ENCODE data around the gene TRAPPC13. TPM values are rescaled to one million over a fixed set of nuclear protein-coding genes. Genes with fewer than 3 reads are reported as not detected.

Gene TRAPPC13
- total RNA-seq, 6 experiments from 2014 or later = 6.7 to 14.3 (median 9.0) TPM

GRCh38 chr5:65693121-65693520, 68.3 kb downstream of the TRAPPC13 start:
- DNase-seq = no peak
- intact Hi-C loops (cut with DNase I) = no loop called here
- Histone ChIP-seq H3K27me3 (no peaks in the 10 kb centered on the region), H3K4me3 (no peak overlapping the region), H3K4me1 (no peaks in the 10 kb centered on the region), H3K9me3 (no peaks in the 10 kb centered on the region), H3K36me3 (no peaks in the 10 kb centered on the region), H3K27ac (no peak overlapping the region)
- WGBS (ENCODE audit: insufficient coverage, low coverage, low lambda C conversion rate, missing lambda C conversion rate) = 84% methylated on average over 2 of the region's 2 CpGs
- ATAC-seq = no peak
- TF ChIP-seq POLR2A (IDR thresholded peaks at IDR 0.05) (no peak), CTCF (IDR thresholded peaks at IDR 0.05) (no peak)

- H3K4me1 ChIP-seq = no peaks in the 10 kb centered on the region
- ATAC-seq = no peak
- H3K27me3 ChIP-seq = no peaks in the 10 kb centered on the region
- no peak overlapping the region for H3K4me3 ChIP-seq
- DNase-seq = no peak
- TF ChIP-seq CTCF (IDR thresholded peaks at IDR 0.05) = no peak
- no peak for TF ChIP-seq POLR2A (IDR thresholded peaks at IDR 0.05)
- H3K9me3 ChIP-seq = no peaks in the 10 kb centered on the region
- H3K36me3 ChIP-seq = no peaks in the 10 kb centered on the region
- intact Hi-C loops (cut with DNase I) = no loop called here
- H3K27ac ChIP-seq = no peak overlapping the region
- 66% methylated on average over 4 of the region's 4 CpGs for WGBS (ENCODE audit: insufficient coverage, low coverage, low lambda C conversion rate, missing lambda C conversion rate)
Measured at GRCh38 chr5:65695162-65695755, 70.4 kb downstream of the TRAPPC13 start.

- Histone ChIP-seq H3K27ac (no peak overlapping the region), H3K36me3 (no peaks in the 10 kb centered on the region), H3K27me3 (no peaks in the 10 kb centered on the region), H3K4me1 (no peaks in the 10 kb centered on the region), H3K4me3 (no peak overlapping the region), H3K9me3 (no peaks in the 10 kb centered on the region)
- WGBS (ENCODE audit: insufficient coverage, low coverage, low lambda C conversion rate, missing lambda C conversion rate) = 100% methylated on average over 4 of the region's 4 CpGs
- intact Hi-C loops (cut with DNase I) = no loop called here
- no peak for DNase-seq
- ATAC-seq = no peak
- TF ChIP-seq CTCF (IDR thresholded peaks at IDR 0.05) = no peak
- no peak for TF ChIP-seq POLR2A (IDR thresholded peaks at IDR 0.05)
Measured at GRCh38 chr5:65695896-65696295, 71.1 kb downstream of the TRAPPC13 start.

GRCh38 chr5:65696892-65697291, 72.1 kb downstream of the TRAPPC13 start:
- intact Hi-C loops (cut with DNase I) = no loop called here
- TF ChIP-seq POLR2A (IDR thresholded peaks at IDR 0.05) (no peak), CTCF (IDR thresholded peaks at IDR 0.05) (no peak)
- DNase-seq = no peak

GRCh38 chr5:65699338-65699737, 74.5 kb downstream of the TRAPPC13 start:
- Histone ChIP-seq H3K27ac (no peak overlapping the region), H3K4me3 (no peak overlapping the region), H3K4me1 (no peaks in the 10 kb centered on the region), H3K36me3 (no peaks in the 10 kb centered on the region), H3K27me3 (no peaks in the 10 kb centered on the region), H3K9me3 (no peaks in the 10 kb centered on the region)
- no peak for ATAC-seq
- intact Hi-C loops (cut with DNase I) = no loop called here
- no peak for DNase-seq
- WGBS (ENCODE audit: insufficient coverage, low coverage, low lambda C conversion rate, missing lambda C conversion rate) = 94% methylated on average over 3 of the region's 4 CpGs
- TF ChIP-seq POLR2A (IDR thresholded peaks at IDR 0.05) = no peak
- no peak for TF ChIP-seq CTCF (IDR thresholded peaks at IDR 0.05)

More at GRCh38 chr5:65696892-65697291, 72.1 kb downstream of the TRAPPC13 start:
- Histone ChIP-seq H3K4me1 (no peaks in the 10 kb centered on the region), H3K4me3 (no peak overlapping the region), H3K27me3 (no peaks in the 10 kb centered on the region), H3K27ac (no peak overlapping the region), H3K9me3 (no peaks in the 10 kb centered on the region), H3K36me3 (no peaks in the 10 kb centered on the region)
- no peak for ATAC-seq

Measured in right lobe of liver (tissue), 6 donors.